DND-41 (cell line): ENCODE results near the gene ADAMTS15.

ENCODE experiments used
- EZH2 ChIP-seq: IDR thresholded peaks from 3 replicates; pipeline ENCODE4 v1.6.1; 2012; ENCODE audit warnings: borderline replicate concordance, low read depth, mild to moderate bottlenecking, moderate library complexity, low read length, inconsistent platforms; ENCODE audit not compliant: severe bottlenecking
- TF ChIP-seq, protein P1 (sequence below): IDR thresholded peaks from 2 replicates; pipeline ENCODE4 v1.5.1; 2012; ENCODE audit warnings: borderline replicate concordance, low read length, moderate library complexity, mild to moderate bottlenecking; ENCODE audit not compliant: poor library complexity, severe bottlenecking; ENCODE audit errors: extremely low read depth

DNA sequence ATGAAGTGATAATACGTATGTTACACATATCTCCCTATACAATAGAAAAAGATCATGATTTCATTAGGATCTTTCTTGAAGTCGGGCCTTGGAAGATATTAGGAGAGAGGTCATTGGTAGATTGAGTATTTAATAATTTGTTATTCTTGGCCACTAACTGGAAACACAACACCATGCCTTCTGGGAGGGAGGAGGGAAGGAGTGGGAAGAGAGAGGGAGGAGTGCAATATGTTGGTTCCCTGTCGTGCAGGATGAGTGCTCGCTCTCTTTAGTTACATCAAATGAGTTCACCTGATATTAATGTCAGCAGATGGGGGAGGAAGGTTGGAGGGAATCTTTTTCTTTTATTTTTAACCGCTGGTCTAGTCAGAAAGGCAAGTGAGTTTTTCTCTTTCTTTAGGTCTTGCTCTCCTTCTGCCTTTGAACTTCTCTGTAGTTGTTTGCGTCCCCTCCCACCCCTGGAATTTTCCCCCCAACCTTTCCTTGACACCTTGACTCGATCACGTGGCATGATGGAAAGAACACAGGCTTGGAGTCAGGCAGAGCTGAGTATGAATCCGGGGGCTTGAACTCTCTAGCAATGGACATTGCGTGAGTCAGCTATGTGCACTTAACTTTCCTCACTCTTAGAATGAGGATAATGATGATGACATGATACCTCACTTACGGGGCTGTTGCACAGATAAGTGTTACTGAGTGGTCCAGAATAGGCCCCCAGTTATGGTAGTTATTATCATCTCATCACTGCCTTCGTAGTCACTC, 6.2 kb downstream of the ADAMTS15 start:
- TF ChIP-seq, protein P1, sequence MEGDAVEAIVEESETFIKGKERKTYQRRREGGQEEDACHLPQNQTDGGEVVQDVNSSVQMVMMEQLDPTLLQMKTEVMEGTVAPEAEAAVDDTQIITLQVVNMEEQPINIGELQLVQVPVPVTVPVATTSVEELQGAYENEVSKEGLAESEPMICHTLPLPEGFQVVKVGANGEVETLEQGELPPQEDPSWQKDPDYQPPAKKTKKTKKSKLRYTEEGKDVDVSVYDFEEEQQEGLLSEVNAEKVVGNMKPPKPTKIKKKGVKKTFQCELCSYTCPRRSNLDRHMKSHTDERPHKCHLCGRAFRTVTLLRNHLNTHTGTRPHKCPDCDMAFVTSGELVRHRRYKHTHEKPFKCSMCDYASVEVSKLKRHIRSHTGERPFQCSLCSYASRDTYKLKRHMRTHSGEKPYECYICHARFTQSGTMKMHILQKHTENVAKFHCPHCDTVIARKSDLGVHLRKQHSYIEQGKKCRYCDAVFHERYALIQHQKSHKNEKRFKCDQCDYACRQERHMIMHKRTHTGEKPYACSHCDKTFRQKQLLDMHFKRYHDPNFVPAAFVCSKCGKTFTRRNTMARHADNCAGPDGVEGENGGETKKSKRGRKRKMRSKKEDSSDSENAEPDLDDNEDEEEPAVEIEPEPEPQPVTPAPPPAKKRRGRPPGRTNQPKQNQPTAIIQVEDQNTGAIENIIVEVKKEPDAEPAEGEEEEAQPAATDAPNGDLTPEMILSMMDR, result no peak
- no peak for TF ChIP-seq EZH2
